Stimulated activated CD8-positive, alpha-beta memory T cell treated with anti-CD3 and anti-CD28 coated beads, Interleukin-4, amount 100 ng/mL, for 4 hours (primary cell): ENCODE measurements around the gene FCRL5.
"Not testable (repeated sequence)": the region's sequence is repeated elsewhere in the genome, so short reads cannot be mapped to it uniquely, and the experiment has no call there.

ENCODE experiments used
- DNase-seq, 2 donors: peaks; one replicate each; pipeline ENCODE4 v3.0.0-alpha.2; 2020; ENCODE audit warnings: low read depth in 2 of 2, low spot score in 1 of 2

FCRL5 gene

DNA sequence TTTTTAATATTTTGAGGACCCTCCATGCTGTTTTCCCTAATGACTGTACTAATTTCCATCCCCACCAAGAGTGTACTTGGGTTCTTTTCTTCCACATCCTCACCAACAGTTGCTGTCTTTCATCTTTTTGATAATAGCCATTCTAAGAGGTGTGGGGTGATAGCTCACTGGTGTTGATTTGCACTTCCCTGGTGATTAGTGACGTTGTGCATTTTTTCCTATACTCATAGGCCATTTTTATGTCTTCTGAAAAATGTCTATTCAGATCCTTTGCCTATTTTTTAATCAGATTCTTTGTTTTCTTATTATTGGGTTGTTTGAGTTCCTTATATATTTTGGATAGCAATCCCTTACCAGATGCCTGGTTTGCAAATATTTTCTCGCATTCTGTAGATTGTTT is 64.2 kb downstream of the FCRL5 start:
- DNase-seq, result no peak

DNA sequence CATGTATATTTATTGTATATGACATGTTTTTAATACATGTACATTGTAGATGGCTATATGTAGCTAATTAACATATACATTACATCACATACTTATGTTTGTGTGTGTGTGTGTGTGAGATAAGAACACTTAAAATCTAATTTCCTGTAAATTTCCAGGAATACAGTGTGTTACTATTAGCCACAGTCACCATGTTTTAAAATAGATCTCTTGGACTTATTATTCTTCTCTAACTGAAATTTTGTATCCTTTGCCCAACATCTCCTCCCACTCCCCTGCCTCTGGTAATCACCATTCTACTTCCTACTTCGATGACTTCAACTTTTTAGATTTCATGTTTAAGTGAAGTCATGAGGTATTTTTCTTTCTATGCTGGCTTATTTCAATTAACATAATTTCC is 64.8 kb downstream of the FCRL5 start:
- no peak for DNase-seq

GRCh38 chr1:157487096-157487495 is 65.2 kb downstream of the FCRL5 start:
- no peak for DNase-seq

DNA sequence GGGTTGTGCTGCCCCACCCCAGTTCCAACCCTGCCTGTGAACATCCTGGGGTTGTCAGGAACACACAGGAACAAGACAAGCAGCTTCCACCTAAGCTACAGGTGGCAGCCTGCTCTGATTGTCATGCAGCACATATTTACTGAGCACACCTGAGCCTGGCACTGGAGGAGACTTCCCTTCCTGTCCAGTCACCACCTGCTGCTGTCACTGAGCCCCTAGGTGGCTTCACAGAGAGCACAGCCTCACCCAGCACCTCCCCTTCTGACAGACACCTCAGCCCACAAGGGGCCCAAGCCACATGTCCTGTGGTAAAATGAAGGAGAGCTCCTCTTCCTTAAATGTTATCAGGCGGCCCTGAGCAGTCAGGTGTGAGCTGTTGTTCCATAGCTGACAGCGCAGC is 65.9 kb downstream of the FCRL5 start:
- DNase-seq, result not testable (repeated sequence)

DNA sequence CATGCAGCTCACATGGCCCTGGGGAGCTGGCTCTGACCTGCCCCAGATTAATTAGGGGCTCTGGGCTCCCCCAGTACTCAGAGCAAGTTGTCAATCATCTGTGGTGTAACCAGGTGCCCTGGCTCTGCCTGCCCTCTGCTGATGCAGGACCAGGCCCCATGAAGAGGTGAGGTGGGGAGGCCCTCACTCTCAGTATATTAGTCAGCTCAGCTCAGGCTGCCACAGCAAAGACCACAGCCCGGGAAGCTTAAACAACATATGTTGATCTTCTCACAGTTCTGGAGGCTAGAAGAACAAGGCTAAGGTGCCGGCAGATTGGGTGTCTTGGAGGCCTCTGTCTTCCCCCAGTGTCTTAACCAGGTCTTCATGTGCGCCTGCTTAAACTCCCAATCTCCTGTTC is 66.5 kb downstream of the FCRL5 start:
- no peak for DNase-seq

GRCh38 chr1:157484573-157484972 is 67.7 kb downstream of the FCRL5 start:
- DNase-seq, result no peak

GRCh38 chr1:157483635-157484034 is 68.7 kb downstream of the FCRL5 start:
- no peak for DNase-seq

- DNase-seq, result no peak
Measured at GRCh38 chr1:157482717-157483116, 69.6 kb downstream of the FCRL5 start.

DNA sequence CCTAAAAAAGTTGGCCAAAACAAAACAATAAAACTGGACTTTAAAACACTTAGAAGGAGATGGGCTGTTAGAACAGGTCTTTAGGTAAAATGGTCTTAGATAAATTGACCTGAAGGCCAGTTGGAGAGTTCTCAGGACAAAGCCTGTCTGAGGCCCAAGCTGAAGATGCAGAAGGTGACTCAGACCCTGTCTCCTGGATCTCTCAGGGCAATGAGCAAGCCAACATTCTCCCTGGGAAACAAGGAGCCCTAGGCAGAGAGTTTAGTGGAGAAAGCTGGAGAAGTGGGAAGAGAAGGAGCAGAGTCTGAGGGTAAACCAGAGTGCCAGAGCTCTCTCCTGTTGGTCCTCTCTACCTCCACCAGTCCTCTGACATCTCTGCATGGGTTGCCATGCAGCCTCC is 70.1 kb downstream of the FCRL5 start:
- no peak for DNase-seq

DNA sequence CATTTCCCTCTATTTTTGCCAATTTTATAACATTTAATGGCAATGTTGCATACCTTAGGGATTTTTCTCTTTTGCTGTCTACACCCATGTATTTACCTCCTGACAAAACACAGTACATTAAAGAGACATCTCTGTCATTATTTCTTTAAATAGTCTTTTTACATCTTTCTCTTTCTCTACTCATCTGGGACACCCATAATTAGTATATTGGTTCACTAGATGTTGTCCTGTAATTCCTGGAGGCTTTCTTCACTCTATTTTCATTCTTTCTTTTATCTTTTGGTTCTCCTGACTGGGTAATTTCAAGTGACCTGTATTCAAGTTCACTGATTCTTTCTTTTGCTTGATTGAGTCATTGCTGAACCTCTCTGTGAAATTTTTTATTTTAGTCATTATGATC is 74.3 kb downstream of the FCRL5 start:
- DNase-seq, result no peak

DNA sequence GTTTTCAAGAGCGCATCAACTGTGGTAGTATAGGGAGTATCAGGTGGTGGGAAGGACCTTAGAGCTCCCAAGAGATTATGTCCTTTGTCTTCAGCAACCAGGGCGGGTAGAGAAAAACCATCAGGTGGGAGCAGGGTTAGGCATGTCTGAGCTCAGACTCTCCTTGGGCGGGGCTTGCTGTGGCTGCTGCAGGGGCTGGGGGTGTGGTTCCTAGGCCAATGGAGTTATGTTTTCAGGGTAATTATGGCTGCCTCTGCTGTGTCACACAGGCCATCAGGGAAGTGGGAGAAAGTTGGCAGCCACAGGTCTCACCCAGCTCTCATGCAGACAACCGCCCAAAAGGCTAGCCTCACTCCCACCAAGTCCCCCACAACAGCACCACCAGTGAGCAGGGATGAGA is 74.9 kb downstream of the FCRL5 start:
- no peak for DNase-seq

DNA sequence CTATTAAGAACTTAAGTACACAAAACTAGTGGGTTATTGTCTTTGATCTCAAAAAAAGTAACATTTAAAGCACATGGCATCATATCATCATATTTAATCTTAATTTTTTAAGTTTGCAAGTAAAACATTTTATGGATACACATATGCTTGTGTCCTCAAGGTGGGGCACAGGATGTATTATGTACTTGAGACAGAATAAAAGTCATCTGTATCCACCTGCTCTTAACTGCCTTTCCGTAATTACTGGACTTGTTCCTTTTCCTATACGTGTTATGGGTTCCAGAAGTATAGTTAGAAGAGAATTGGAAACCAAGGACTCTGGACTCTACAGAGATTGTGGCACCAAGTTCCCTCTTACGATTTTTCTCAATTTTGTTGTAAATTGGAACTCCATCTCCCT is 79.4 kb downstream of the FCRL5 start:
- DNase-seq, result no peak

DNA sequence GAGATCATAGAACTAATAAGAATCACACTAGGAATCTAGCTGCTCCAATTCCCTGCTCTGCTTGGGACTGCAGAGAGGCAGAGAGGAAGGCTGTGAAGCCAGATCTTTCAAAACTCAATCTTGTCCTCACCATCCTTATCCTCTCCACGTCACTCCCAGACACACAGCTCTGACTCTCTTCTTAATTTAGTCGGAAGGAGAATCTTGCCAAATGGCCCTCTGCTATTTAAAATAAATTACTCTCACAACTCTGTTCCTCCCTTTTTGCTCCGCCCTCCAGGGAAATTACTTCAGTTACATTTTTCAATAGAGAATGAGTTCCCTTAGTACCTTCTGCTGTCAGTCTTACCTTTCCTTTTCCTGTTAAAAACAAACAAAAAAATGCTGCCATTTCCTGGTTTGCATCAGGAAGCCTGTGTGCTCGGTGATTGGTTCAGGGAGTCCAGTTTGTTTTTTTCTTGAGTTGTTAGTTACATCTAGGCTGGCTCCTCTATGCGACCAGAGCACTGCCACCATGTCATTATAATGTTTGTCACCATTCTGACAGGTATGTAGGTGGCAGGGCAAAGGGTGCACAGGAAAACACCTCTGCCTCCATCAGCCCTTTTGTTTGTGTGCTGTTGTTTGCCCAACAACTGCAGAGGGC is 80.1 kb downstream of the FCRL5 start:
- no peak for DNase-seq

DNA sequence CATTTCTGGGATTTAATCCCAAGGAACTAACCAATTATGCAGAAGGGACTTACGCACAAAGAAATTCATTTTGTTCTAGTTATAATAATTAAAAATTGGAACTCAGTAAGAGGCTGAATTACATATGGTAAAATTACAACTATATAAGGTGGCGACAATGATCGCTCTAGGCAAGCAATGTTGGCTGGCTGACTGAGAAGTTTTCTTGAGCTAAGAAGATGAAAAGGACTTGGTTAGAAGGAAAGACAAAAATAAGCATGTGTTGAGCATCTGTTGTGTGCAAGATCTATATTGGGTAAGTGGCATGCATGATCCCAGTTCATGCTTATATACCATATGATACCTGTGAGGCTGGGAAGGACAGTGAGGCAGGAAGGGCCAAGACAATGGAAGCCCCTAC is 80.8 kb downstream of the FCRL5 start:
- no peak for DNase-seq

DNA sequence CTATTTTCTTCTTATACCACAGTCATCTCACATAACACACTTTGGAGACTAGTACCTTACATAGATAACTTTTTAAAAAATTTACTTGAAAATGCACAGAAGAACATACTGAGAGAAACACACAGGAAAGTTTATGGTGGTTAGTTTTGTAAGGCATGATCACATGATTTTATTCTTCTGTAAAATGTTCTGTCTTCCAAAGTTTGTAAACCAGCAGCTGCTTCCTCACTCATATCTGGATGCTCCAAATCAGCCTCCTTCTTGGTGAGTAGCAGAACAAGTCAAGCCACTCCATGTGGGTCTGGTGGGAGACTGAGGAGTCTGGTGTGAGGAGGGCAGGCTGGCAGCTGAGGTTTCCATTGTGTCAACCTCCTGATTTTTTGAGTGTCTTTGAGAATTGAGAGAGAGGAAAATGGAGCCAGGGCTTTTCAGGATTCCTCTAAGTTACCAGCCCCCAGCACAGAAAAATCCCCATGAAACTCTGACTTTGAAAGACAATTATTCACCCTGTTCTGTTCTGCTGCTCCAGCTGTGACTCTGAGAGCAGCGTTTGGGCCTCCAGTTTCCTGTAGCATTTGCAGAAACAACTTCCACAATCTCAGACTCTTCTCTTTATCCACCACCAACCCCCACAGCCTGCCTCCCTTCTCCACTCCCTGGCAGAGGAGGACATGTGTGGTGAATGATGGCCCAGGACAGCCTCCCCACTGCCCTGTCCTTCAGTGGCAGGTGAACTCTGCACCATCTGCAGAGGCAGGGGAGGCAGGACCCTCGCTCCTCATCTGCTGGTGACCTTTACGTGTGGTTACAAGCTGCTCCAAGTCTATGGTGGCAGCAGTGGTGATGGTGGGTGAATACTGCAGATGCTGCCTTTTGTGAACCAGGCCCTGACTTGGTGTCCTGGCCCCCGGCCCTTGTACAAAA is 82.3 kb downstream of the FCRL5 start:
- DNase-seq, result no peak

DNA sequence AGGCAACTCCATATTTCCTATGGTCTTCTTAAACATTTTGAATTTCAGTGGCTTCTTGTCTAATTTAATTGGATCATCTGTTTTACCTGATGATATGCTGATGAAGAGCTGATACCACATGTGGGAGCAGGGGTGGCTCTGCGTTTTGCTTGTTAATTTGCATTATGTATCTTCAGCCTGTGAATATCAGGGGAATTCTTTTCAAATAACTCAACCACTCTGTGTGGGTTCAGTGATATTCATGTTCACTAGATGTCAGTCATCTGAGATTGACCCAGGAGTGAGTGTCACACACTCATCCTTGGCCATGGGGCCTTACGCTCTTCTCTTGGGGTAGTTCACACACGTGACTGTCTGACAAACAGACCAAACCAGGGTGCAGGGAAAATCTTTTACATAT is 83.0 kb downstream of the FCRL5 start:
- DNase-seq, result no peak

GRCh38 chr1:157466011-157466410 is 86.3 kb downstream of the FCRL5 start:
- DNase-seq, result no peak
